ENCODE results near the gene PARP1. TPM values are rescaled to one million over a fixed set of nuclear protein-coding genes. Genes with fewer than 3 reads are reported as not detected.

Gene PARP1
- total RNA-seq, 1 donor from 2014 or later = 237 TPM

GRCh38 chr1:226371866-226372490, 35.9 kb downstream of the PARP1 start:
- TF ChIP-seq EZH2 (IDR thresholded peaks at IDR 0.05) (no peak), CTCF (IDR thresholded peaks at IDR 0.05) (no peak), EZH2phosphoT487 (IDR thresholded peaks at IDR 0.05) (no peak)
- Mint-ChIP-seq H3K27me3 (ENCODE audit: insufficient read depth, low read depth) (peaks cover 3% of the 10 kb centered on the region), H3K27ac (no peak overlapping the region), H3K4me1 (no peaks in the 10 kb centered on the region), H3K9me3 (no peaks in the 10 kb centered on the region), H3K36me3 (peaks cover 42% of the 10 kb centered on the region), H3K4me3 (no peak overlapping the region)
- H3K4me1 ChIP-seq = no peaks in the 10 kb centered on the region
- H3K9me3 ChIP-seq (ENCODE audit: low read depth) = no peaks in the 10 kb centered on the region
- H3K36me3 ChIP-seq = peaks cover 6% of the 10 kb centered on the region
- no peak for DNase-seq (ENCODE audit: low spot score)
- no peak overlapping the region for H3K9ac ChIP-seq
- H3K4me2 ChIP-seq = no peak overlapping the region
- H2AFZ ChIP-seq (replicated peaks) = no peak overlapping the region
- no peaks in the 10 kb centered on the region for H3K27me3 ChIP-seq
- no peak overlapping the region for H3K4me3 ChIP-seq
- H3K27ac ChIP-seq = no peak overlapping the region
- peaks cover 9% of the 10 kb centered on the region for H4K20me1 ChIP-seq (ENCODE audit: low read depth)
- H3F3A ChIP-seq (ENCODE audit: low read depth) = no peaks in the 10 kb centered on the region
- no peaks in the 10 kb centered on the region for H3K79me2 ChIP-seq (ENCODE audit: low read depth)

GRCh38 chr1:226371027-226371694, 36.7 kb downstream of the PARP1 start:
- H3K27ac Mint-ChIP-seq = no peak overlapping the region
- Histone ChIP-seq H3K27ac (no peak overlapping the region), H2AFZ (replicated peaks) (no peak overlapping the region), H3K36me3 (peaks cover 7% of the 10 kb centered on the region), H4K20me1 (ENCODE audit: low read depth) (peaks cover 9% of the 10 kb centered on the region), H3K4me1 (no peaks in the 10 kb centered on the region), H3F3A (ENCODE audit: low read depth) (no peaks in the 10 kb centered on the region), H3K4me3 (no peak overlapping the region), H3K27me3 (no peaks in the 10 kb centered on the region), H3K9ac (no peak overlapping the region), H3K9me3 (ENCODE audit: low read depth) (no peaks in the 10 kb centered on the region), H3K4me2 (no peak overlapping the region), H3K79me2 (ENCODE audit: low read depth) (no peaks in the 10 kb centered on the region)
- DNase-seq (ENCODE audit: low spot score) = no peak
- H3K4me3 Mint-ChIP-seq = no peak overlapping the region
- no peaks in the 10 kb centered on the region for H3K4me1 Mint-ChIP-seq
- TF ChIP-seq CTCF (IDR thresholded peaks at IDR 0.05) (no peak), EZH2 (IDR thresholded peaks at IDR 0.05) (no peak), EZH2phosphoT487 (IDR thresholded peaks at IDR 0.05) (no peak)
- H3K27me3 Mint-ChIP-seq (ENCODE audit: insufficient read depth, low read depth) = no peaks in the 10 kb centered on the region
- H3K9me3 Mint-ChIP-seq = no peaks in the 10 kb centered on the region
- peaks cover 38% of the 10 kb centered on the region for H3K36me3 Mint-ChIP-seq

GRCh38 chr1:226370144-226370923, 37.6 kb downstream of the PARP1 start:
- Histone ChIP-seq H3K4me2 (no peak overlapping the region), H2AFZ (replicated peaks) (no peak overlapping the region), H3K4me1 (no peaks in the 10 kb centered on the region), H3K36me3 (peaks cover 3% of the 10 kb centered on the region), H3K27ac (no peak overlapping the region), H3K27me3 (no peaks in the 10 kb centered on the region), H3K4me3 (no peak overlapping the region), H3K9ac (no peak overlapping the region), H4K20me1 (ENCODE audit: low read depth) (peaks cover 9% of the 10 kb centered on the region), H3K79me2 (ENCODE audit: low read depth) (no peaks in the 10 kb centered on the region), H3F3A (ENCODE audit: low read depth) (no peaks in the 10 kb centered on the region), H3K9me3 (ENCODE audit: low read depth) (no peaks in the 10 kb centered on the region)
- Mint-ChIP-seq H3K4me3 (no peak overlapping the region), H3K27ac (no peak overlapping the region), H3K9me3 (no peaks in the 10 kb centered on the region), H3K27me3 (ENCODE audit: insufficient read depth, low read depth) (no peaks in the 10 kb centered on the region), H3K36me3 (peaks cover 38% of the 10 kb centered on the region), H3K4me1 (no peaks in the 10 kb centered on the region)
- TF ChIP-seq EZH2phosphoT487 (IDR thresholded peaks at IDR 0.05) (no peak), EZH2 (IDR thresholded peaks at IDR 0.05) (no peak), CTCF (IDR thresholded peaks at IDR 0.05) (no peak)
- DNase-seq (ENCODE audit: low spot score) = no peak

Measured in neural progenitor cell (in vitro differentiated cells).